Fibroblast of skin of right biceps (primary cell): ENCODE results near the gene OVAAL.
"Not testable (repeated sequence)": the region's sequence is repeated elsewhere in the genome, so short reads cannot be mapped to it uniquely, and the experiment has no call there.

ENCODE experiments used
- DNase-seq: peaks from one replicate; pipeline ENCODE4 v3.0.0-alpha.2; 2013

OVAAL gene

DNA sequence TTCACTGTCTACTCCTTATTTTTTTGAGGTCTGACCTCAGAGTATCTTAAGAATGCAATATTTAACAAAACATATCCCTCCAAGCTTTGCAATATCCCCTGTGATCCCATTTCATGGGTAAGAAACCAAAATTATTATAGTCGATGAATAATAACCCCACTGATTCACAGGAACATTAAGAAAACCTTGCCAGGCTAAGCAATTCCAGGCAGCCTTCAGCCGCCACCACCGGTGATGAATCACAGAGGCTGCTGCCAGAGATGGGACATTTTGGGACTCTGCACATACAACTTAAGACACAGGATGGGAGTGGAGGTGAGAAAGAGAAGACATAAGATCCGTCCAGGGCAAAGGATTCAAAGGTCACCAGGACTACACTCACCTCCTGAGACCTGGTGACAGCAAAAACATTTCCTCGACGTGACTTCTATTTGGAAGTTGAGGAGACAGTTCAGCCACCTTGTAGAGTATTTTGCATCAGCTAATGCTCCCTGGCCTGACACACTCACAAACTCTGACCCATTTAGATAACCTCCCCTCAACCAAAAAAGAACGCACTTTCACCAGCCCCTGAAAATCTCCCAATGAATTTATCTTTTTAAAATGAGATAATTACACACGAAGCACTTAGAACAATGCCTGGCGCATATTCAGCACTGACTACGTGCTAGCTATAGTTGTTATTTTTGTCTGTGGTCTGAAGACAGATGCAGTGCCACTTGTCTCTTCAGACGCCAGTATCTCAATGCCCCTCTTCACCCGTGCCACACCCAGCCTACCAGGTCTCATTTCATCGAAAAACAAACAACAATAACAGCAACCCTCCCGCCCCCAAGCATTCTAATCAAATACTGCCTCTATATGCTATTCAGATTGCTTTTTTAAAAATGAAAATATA, 17.8 kb upstream of the OVAAL start:
- DNase-seq, result peak; percentile 81

DNA sequence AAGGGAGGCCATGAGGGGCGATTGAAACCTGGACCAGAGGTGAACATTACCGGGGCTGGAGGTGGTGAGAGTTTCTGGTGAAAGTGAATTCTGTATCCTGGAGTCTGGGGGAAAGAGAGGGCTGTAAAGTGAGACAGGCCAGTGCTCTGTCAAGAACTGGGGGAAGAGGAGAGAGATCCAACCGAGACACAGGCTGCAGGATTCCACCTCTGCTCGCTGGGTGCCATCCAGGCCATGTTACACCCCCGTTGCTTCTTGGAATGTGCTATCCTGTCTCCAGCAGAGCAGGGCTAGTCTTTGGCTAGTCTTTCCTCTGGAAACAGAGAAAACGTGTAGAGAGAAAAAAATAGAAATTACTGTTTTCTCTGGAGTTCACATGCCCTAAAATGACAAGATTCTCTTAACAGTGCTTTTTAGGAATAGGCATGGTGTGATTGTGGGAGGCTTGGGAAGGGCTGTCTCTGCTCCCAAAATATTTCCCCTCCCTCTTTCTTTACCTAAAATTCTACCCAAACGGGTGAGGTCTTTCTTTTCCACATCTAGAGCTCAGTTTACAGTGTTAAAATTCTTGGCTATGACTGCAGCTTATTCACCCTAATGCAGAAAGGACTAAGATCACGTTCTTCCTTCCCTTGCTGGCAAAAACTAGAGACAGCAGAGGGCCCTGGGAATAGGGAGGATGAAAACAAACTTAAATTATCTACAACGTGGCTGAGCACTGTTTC, 16.5 kb upstream of the OVAAL start:
- DNase-seq, result peak; percentile 37

DNA sequence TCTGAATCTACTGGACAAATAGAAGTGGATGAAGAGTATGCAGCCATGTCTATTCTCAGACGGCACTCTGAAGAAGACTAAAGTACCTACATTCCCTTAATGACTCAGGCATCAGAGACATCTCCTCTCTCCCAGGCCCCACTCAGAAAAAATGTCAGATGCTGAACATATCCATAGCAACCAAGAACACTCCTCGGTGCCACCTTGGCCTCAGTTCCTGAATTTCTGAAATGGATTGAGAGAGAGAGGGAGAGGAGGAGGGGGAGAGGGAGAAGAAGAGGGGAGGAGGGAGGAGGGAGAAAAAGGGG, 16.0 kb upstream of the OVAAL start:
- peak; percentile 62 for DNase-seq

DNA sequence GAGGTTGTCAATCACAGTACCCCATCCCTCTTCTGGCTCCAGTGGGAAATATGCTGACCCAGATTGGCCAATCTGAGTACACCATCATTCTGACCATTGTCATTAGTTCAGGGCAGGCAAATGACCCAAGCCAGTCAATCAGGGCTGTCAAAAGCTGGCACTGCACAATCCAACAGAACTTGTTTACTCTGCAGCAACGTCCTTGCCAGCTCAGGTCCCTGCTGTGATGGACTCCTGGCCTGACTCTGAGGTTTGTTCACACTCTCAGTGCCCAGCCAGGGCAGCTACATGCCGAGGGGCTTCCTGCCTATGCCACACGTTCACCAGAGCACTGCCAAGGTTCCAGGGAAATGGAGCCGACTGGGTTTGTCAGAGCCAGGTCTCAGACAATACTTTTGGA, 14.7 kb upstream of the OVAAL start:
- DNase-seq, result no peak

DNA sequence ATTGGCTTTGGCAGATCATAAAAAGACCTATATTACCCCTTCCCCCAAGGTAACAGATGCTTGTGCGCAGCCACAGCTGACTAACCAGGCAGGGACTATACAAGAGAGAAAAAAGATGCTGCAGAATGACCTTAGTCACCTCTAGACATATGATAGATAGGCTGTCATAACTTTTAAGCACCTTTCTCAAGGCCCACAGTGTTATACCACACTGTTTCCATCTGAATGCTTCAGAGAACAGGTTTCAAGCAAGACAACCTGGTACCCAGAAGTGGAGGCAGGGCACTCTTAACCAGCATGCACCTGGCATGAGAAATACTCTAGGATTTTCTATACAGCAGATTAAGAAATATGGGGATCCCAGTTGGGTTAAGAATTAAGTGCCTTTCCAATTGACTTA, 12.8 kb upstream of the OVAAL start:
- DNase-seq, result no peak

GRCh38 chr1:180548686-180549317, 10.0 kb upstream of the OVAAL start:
- no peak for DNase-seq

- DNase-seq, result not testable (repeated sequence)
Measured at GRCh38 chr1:180549770-180550169, 9.0 kb upstream of the OVAAL start.

- DNase-seq, result no peak
Measured at GRCh38 chr1:180550241-180550640, 8.5 kb upstream of the OVAAL start.

- DNase-seq, result no peak
Measured at GRCh38 chr1:180551997-180552396, 6.8 kb upstream of the OVAAL start.

DNA sequence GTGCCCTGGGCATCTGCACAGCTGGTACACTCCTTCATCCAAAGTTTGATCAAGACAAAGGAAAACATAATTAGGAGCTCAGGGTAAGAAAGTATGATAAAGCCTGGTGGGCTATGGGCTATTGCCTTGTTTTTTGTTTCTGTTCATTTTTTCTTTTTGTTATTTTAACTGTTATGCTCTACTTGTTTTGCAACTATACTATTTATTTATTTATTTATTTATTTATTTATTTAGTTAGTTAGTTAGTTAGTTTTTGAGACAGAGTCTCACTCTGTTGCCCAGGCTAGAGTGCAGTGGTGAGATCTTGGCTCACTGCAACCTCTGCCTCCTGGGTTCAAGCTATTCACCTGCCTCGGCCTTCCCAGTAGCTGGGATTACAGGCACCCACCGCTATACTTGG, 5.7 kb upstream of the OVAAL start:
- DNase-seq, result not testable (repeated sequence)

GRCh38 chr1:180555411-180555810, 3.4 kb upstream of the OVAAL start:
- DNase-seq, result no peak

- peak; percentile 13 for DNase-seq
Measured at GRCh38 chr1:180560200-180560867, 1.6 kb downstream of the OVAAL start.

DNA sequence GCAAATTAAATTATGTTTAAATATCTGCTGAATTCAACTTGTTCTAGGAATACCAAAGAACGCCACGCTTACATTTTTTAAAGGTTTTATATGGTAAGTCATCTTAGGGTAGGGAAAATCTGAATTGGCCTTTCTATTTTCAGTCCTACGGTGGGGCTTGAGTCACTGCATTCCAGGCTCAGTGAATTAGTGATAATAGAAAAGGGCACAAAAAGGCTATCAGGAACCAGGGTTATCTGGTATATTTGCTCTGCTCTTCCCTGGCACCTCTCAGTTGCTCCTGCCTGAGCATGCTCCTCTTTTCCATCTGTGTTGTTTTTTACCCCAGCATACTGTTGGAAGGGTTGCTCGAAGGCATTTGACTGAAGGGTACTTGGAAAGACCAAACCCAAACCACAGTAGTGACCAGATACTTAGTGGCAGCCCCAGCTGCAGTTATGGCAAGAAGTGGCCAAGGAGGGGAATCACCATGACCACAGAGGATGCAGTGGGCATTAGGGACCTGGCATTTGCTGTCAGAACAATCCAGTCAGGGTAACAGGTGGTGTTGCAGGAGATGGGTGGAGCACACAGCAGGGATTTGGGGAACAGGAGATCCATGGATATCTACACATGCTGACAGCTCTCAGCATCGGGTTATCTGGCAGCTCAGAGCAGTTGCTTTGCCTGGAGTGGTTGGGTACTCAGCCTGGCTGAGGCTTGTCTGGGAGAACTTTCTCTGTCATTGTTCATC, 2.3 kb downstream of the OVAAL start:
- DNase-seq, result peak; percentile 72

DNA sequence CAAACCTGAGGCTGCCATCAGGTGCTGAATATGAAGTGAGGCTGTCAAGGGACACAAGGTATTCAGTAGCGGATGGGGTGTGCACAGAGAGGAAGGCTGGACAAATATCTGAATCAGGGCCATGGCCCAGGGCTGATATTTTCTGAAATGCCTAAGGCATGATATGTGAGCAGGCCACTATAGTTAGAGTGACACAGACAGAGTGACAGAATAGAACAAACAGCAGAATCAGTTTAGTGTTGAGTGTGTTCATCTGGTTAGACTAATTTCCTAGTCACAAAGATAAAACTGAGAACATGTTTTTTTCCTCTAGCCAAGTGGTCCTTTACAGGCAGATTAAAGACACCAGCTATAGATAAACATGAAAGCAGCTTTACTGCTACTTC, 3.9 kb downstream of the OVAAL start:
- no peak for DNase-seq

GRCh38 chr1:180563026-180563827, 4.5 kb downstream of the OVAAL start:
- peak; percentile 67 for DNase-seq

- no peak for DNase-seq
Measured at GRCh38 chr1:180565121-180565871, 6.5 kb downstream of the OVAAL start.

- no peak for DNase-seq
Measured at GRCh38 chr1:180566026-180566425, 7.3 kb downstream of the OVAAL start.

- no peak for DNase-seq
Measured at GRCh38 chr1:180566495-180566894, 7.7 kb downstream of the OVAAL start.

- peak; percentile 34 for DNase-seq
Measured at GRCh38 chr1:180567654-180568053, 8.9 kb downstream of the OVAAL start.

GRCh38 chr1:180568184-180568583, 9.4 kb downstream of the OVAAL start:
- no peak for DNase-seq
